C4-2B (cell line): ENCODE measurements around the gene FCHO1.

ENCODE experiments used
- CTCF ChIP-seq: fragments of 450-650 bp; conservative IDR thresholded peaks from 2 replicates; pipeline ENCODE4 v1.5.1; 2017; ENCODE audit warnings: mild to moderate bottlenecking
- ZFX ChIP-seq: fragments of 450-650 bp; IDR thresholded peaks from 2 replicates; pipeline ENCODE4 v1.6.1; 2017

GRCh38 chr19:17772172-17772571 is 20.9 kb downstream of the FCHO1 start:
- TF ChIP-seq CTCF (no peak), ZFX (no peak)
